Calu3 (cell line): ENCODE measurements around the gene GLUD1. TPM values are rescaled to one million over a fixed set of nuclear protein-coding genes. Genes with fewer than 3 reads are reported as not detected.
"Not testable (repeated sequence)": the region's sequence is repeated elsewhere in the genome, so short reads cannot be mapped to it uniquely, and the experiment has no call there.

Experiments used
- BruUV-seq: library from RNA; stranded (reverse); fragments of 400-500 nt; replicated peaks from 2 replicates; lab custom pipeline; 2021; lab: Mats Ljungman, UMichigan
- CTCF ChIA-PET: fragments of 300-600 bp; sonication (Branson Sonifier 250); formaldehyde crosslinking; loops from one replicate; lab custom pipeline; 2022; ENCODE audit warnings: antibody characterized with exemption; lab: Charles Lee
- DNase-seq: peaks from one replicate; pipeline ENCODE4 v3.0.0; 2022
- H3K27ac Mint-ChIP-seq: one replicate; pipeline ENCODE4 v1.8.0; 2022; ENCODE audit warnings: mixed read lengths; ENCODE audit not compliant: unreplicated experiment
- H3K27me3 Mint-ChIP-seq: one replicate; pipeline ENCODE4 v1.8.0; 2022; ENCODE audit warnings: mixed read lengths; ENCODE audit not compliant: unreplicated experiment
- H3K36me3 Mint-ChIP-seq: one replicate; pipeline ENCODE4 v1.8.0; 2022; ENCODE audit warnings: mild to moderate bottlenecking, moderate library complexity, mixed read lengths; ENCODE audit not compliant: insufficient read depth, unreplicated experiment
- H3K4me1 Mint-ChIP-seq: one replicate; pipeline ENCODE4 v1.8.0; 2022; ENCODE audit warnings: mild to moderate bottlenecking, low read depth, mixed read lengths; ENCODE audit not compliant: unreplicated experiment
- H3K4me3 Mint-ChIP-seq: one replicate; pipeline ENCODE4 v1.8.0; 2022; ENCODE audit warnings: mild to moderate bottlenecking, low read depth, moderate library complexity, mixed read lengths; ENCODE audit not compliant: unreplicated experiment
- H3K9me3 Mint-ChIP-seq: one replicate; pipeline ENCODE4 v1.8.0; 2022; ENCODE audit warnings: low read depth, mixed read lengths; ENCODE audit not compliant: unreplicated experiment
- intact Hi-C: fragments of 100-400 bp; cut with micrococcal nuclease; formaldehyde crosslinking; loops from one replicate; pipeline ENCODE4 v1.10.0; 2022; ENCODE audit not compliant: unreplicated experiment
- total RNA-seq: library from RNA; stranded (reverse); gene quantifications from 2 replicates; pipeline ENCODE4 v1.2.3, GENCODE V29; 2022
- TF ChIP-seq, protein P1 (sequence below): fragments of 200-600 bp; IDR thresholded peaks from one replicate; pipeline ENCODE4 v1.8.0; 2022; ENCODE audit warnings: antibody characterized with exemption; ENCODE audit not compliant: unreplicated experiment

Gene GLUD1
- total RNA-seq, 1 experiment from 2014 or later = 70.8 TPM

DNA sequence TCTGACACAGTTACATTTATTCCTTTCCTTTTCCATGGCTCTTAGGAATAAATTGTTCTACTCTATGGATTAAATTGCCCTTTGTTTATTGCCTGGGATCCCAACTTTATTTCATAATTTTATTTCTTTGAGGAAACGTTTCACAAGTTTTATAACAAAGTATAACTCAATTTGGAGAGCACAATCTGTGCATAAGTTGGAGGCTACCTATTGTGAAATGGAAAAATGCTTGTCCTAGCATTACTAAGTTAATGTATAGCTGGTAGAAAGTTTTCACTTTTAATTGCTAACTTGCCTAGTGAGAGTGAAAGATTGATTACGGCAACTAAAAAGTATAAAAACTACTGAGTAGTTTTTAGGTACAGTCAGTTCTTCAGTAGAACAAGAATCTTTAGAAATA is 32.4 kb upstream of the GLUD1 start:
- H3K27me3 Mint-ChIP-seq, H3K36me3 Mint-ChIP-seq, intact Hi-C loops, BruUV-seq, H3K9me3 Mint-ChIP-seq, H3K4me3 Mint-ChIP-seq, CTCF ChIA-PET, H3K27ac Mint-ChIP-seq, H3K4me1 Mint-ChIP-seq, DNase-seq: not testable (repeated sequence)

DNA sequence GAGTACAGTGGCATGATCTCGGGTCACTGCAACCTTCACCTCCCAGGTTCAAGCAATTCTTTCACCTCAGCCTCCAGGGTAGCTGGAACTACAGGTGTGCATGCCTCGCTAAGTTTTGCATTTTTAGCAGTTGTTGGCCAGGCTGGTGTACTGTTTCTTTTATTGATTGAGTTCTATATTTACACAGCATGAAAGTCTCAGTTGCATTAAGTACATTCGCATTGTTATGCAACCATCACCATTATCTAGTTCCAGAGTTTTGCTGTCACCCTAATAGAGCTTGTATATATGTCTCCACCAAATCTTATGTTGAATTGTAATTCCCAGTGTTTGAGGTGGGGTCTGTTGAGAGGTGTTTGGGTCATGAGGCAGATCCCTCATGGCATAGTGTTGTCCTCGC is 28.7 kb upstream of the GLUD1 start:
- H3K9me3 Mint-ChIP-seq, H3K27ac Mint-ChIP-seq, CTCF ChIA-PET: not testable (repeated sequence)

DNA sequence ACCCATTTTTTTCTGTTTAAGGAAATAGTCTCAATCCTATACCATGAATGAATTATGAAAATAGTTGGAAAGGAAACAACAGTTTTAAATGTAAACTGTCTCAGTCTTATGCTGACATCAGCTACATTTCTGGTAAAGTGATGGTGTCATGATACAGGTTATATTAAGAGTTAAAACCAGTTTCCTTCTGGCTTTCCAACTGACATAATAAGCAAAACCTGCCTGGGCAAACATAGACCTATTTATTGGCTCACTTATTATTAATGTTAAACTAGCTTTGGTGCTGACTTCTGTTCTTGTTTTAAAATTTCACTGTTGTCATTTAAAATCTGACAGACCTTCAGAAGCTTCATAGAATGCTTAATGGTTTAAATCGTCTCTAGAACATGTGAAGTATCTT is 24.4 kb upstream of the GLUD1 start:
- H3K36me3 Mint-ChIP-seq, H3K4me1 Mint-ChIP-seq, H3K9me3 Mint-ChIP-seq, H3K27me3 Mint-ChIP-seq, DNase-seq, BruUV-seq, intact Hi-C loops, CTCF ChIA-PET, H3K27ac Mint-ChIP-seq, H3K4me3 Mint-ChIP-seq: not testable (repeated sequence)

More for the DNA sequence above, 28.7 kb upstream of the GLUD1 start:
- H3K4me3 Mint-ChIP-seq, intact Hi-C loops, BruUV-seq, H3K4me1 Mint-ChIP-seq, H3K27me3 Mint-ChIP-seq, H3K36me3 Mint-ChIP-seq, DNase-seq: not testable (repeated sequence)

DNA sequence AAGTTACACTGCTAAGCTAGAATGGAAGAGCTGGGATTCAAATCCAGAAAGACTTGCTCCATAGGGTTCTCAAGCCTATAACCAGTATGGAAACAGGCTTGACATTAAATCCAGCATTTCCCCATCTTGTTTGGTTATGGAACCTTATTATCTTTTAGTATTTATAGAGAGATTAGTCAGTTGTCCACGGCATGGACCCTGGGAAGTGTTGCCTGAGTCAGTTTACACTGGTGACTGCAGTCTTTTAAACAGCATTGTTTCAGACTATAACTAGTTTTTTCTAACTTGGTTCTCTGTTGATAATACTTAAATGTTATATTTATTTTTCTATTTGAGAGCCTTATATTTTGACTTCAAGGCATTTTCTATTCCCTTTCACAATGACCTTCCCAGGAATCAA is 23.5 kb upstream of the GLUD1 start:
- not testable (repeated sequence) for H3K4me1 Mint-ChIP-seq

DNA sequence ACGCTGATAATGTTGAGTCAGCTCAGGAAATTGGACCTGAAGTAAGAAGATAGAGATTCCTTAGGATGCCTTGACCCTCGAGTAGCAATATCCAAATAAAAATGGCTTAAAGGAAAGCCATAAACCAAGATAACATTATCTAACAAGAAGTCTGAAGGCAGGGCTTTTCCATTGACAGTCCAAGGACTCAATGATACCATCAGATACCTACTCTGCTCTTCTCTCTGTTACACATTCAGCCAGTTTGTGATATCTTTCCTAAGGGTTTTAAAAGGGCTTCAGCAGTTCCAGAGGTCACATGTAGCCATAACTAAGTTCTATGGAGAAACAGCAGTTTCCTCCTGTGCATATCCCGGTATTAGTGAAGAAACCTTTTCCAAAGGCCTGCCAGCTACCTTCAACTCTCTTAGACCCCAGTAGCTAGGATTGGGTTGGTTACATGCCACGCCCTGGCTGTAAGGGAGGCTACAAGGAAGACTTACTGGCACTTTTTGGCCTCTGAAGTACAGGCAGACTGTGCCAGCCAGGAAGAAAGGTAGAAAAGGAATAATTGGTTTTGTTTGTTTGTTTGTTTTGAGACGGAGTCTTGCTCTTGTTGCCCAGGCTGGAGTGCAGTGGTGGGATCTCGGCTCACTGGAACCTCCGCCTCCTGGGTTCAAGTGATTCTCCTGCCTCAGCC is 10.9 kb upstream of the GLUD1 start:
- CTCF ChIA-PET = no interaction called here
- Mint-ChIP-seq H3K27ac (no peak overlapping the region), H3K4me3 (no peak overlapping the region), H3K9me3 (no peaks in the 10 kb centered on the region), H3K36me3 (peaks cover 18% of the 10 kb centered on the region), H3K4me1 (no peaks in the 10 kb centered on the region), H3K27me3 (no peaks in the 10 kb centered on the region)
- intact Hi-C loops = no loop called here
- TF ChIP-seq, protein P1, sequence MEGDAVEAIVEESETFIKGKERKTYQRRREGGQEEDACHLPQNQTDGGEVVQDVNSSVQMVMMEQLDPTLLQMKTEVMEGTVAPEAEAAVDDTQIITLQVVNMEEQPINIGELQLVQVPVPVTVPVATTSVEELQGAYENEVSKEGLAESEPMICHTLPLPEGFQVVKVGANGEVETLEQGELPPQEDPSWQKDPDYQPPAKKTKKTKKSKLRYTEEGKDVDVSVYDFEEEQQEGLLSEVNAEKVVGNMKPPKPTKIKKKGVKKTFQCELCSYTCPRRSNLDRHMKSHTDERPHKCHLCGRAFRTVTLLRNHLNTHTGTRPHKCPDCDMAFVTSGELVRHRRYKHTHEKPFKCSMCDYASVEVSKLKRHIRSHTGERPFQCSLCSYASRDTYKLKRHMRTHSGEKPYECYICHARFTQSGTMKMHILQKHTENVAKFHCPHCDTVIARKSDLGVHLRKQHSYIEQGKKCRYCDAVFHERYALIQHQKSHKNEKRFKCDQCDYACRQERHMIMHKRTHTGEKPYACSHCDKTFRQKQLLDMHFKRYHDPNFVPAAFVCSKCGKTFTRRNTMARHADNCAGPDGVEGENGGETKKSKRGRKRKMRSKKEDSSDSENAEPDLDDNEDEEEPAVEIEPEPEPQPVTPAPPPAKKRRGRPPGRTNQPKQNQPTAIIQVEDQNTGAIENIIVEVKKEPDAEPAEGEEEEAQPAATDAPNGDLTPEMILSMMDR = no peak
- no TSS peak for BruUV-seq
- DNase-seq = no peak

More for the DNA sequence above, 23.5 kb upstream of the GLUD1 start:
- CTCF ChIA-PET, intact Hi-C loops, DNase-seq, H3K4me3 Mint-ChIP-seq, H3K27ac Mint-ChIP-seq, H3K36me3 Mint-ChIP-seq, BruUV-seq, H3K9me3 Mint-ChIP-seq, H3K27me3 Mint-ChIP-seq: not testable (repeated sequence)

DNA sequence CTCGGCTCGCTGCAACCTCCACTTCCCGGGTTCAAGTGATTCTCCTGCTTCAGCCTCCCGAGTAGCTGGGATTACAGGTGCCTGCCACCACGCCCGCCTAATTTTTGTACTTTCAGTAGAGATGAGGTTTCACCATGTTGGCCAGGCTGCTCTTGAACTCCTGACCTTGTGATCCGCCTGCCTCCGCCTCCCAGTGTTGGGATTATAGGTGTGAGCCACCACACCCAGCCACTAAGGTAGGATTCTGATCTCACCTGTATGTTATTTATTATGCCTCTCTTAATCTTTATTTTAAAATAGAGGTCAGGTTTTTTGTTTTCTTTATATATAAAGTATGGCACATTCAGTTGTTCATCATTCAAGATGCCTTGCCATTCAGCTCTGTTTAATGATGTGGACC is 10.1 kb upstream of the GLUD1 start:
- H3K36me3 Mint-ChIP-seq = peaks cover 18% of the 10 kb centered on the region
- H3K9me3 Mint-ChIP-seq, intact Hi-C loops, H3K27ac Mint-ChIP-seq, H3K4me3 Mint-ChIP-seq, DNase-seq, BruUV-seq, H3K4me1 Mint-ChIP-seq, H3K27me3 Mint-ChIP-seq: not testable (repeated sequence)
- CTCF ChIA-PET = interaction anchor here (0.6 kb wide), 1 partner anchor 13 kb away, joined by 3 read pairs; no protein-coding TSS in a partner anchor
